HG02943 (cell line): ENCODE data around the gene RNU1-3.
"Not testable (repeated sequence)": the region's sequence is repeated elsewhere in the genome, so short reads cannot be mapped to it uniquely, and the experiment has no call there.

Source experiments
- ATAC-seq: cut with Tn5 transposase; IDR thresholded peaks from one replicate; pipeline ENCODE4 v1.9.1; 2021; ENCODE audit warnings: mild to moderate bottlenecking, low read depth, moderate library complexity; ENCODE audit not compliant: unreplicated experiment

RNU1-3 gene

GRCh38 chr1:16666502-16667413, at the start of gene RNU1-3:
Gene RNU1-3 (minus strand): TSS chr1:16666948.
- peak; percentile 100 for ATAC-seq

GRCh38 chr1:16713480-16713879, 46.7 kb upstream of the RNU1-3 start:
- ATAC-seq: not testable (repeated sequence)

GRCh38 chr1:16712984-16713383, 46.2 kb upstream of the RNU1-3 start:
- ATAC-seq: not testable (repeated sequence)

- ATAC-seq: not testable (repeated sequence)
Measured at GRCh38 chr1:16712582-16712981, 45.8 kb upstream of the RNU1-3 start.

GRCh38 chr1:16712131-16712530, 45.4 kb upstream of the RNU1-3 start:
- not testable (repeated sequence) for ATAC-seq

- ATAC-seq: not testable (repeated sequence)
Measured at GRCh38 chr1:16710618-16711017, 43.9 kb upstream of the RNU1-3 start.

- not testable (repeated sequence) for ATAC-seq
Measured at GRCh38 chr1:16709659-16710087, 42.9 kb upstream of the RNU1-3 start.

GRCh38 chr1:16708704-16709103, 42.0 kb upstream of the RNU1-3 start:
- not testable (repeated sequence) for ATAC-seq

GRCh38 chr1:16707130-16708093, 40.7 kb upstream of the RNU1-3 start:
- ATAC-seq: not testable (repeated sequence)

- not testable (repeated sequence) for ATAC-seq
Measured at GRCh38 chr1:16706302-16706701, 39.6 kb upstream of the RNU1-3 start.

- ATAC-seq: not testable (repeated sequence)
Measured at GRCh38 chr1:16704502-16705100, 37.9 kb upstream of the RNU1-3 start.

- not testable (repeated sequence) for ATAC-seq
Measured at GRCh38 chr1:16704076-16704475, 37.3 kb upstream of the RNU1-3 start.

GRCh38 chr1:16703602-16704001, 36.9 kb upstream of the RNU1-3 start:
- ATAC-seq: not testable (repeated sequence)

GRCh38 chr1:16703141-16703540, 36.4 kb upstream of the RNU1-3 start:
- ATAC-seq: not testable (repeated sequence)

GRCh38 chr1:16702280-16702679, 35.5 kb upstream of the RNU1-3 start:
- not testable (repeated sequence) for ATAC-seq

GRCh38 chr1:16701189-16701588, 34.4 kb upstream of the RNU1-3 start:
- ATAC-seq: not testable (repeated sequence)

- ATAC-seq: not testable (repeated sequence)
Measured at GRCh38 chr1:16700138-16700895, 33.6 kb upstream of the RNU1-3 start.

GRCh38 chr1:16699440-16699839, 32.7 kb upstream of the RNU1-3 start:
- not testable (repeated sequence) for ATAC-seq

- ATAC-seq: not testable (repeated sequence)
Measured at GRCh38 chr1:16697152-16697551, 30.4 kb upstream of the RNU1-3 start.
